SK-N-SH (cell line): Measurements from ENCODE around the gene KCNJ16. TPM values are rescaled to one million over a fixed set of nuclear protein-coding genes. Genes with fewer than 3 reads are reported as not detected.

ENCODE experiments used
- CTCF ChIA-PET: fragments of 300-600, 350-600 bp; formaldehyde crosslinking; extraction: SDS; loops from one replicate; lab custom pipeline; 2021; lab: Yijun Ruan, JAX
- POLR2A ChIA-PET: fragments of 350-600 bp; sonication (Branson Sonifier 250); formaldehyde crosslinking; extraction: SDS; loops from one replicate; lab custom pipeline; 2020; ENCODE audit warnings: antibody characterized with exemption, inconsistent platforms; lab: Yijun Ruan, JAX
- DNase-seq: peaks from one replicate; pipeline ENCODE4 v3.0.0; 2012
- H2AFZ ChIP-seq: fragments of 200-600 bp; sonication (generic); 2 replicates; pipeline ENCODE4 v1.8.1; 2016; ENCODE audit warnings: antibody characterized with exemption, mild to moderate bottlenecking, low read depth
- H3F3A ChIP-seq: fragments of 200-600 bp; sonication (generic); replicated peaks from 2 replicates; pipeline ENCODE3; 2016; ENCODE audit warnings: antibody characterized with exemption, mild to moderate bottlenecking; ENCODE audit not compliant: insufficient read depth
- H3K27ac ChIP-seq, 2 experiments: fragments of 200-500 bp in 1 of 2; fragments of 200-600 bp in 1 of 2; sonication (Bioruptor generic) in 1 of 2; sonication (generic), shearing (Covaris generic) in 1 of 2; 2 replicates each; pipeline versions ENCODE4 v1.5.1 to v1.6.1; 2014 to 2016; ENCODE audit warnings: low read depth in 2 of 2, inconsistent platforms in 1 of 2, low read length in 1 of 2, mild to moderate bottlenecking in 1 of 2, mixed read lengths in 1 of 2
- H3K27me3 ChIP-seq: fragments of 200-600 bp; sonication (generic), shearing (Covaris generic); 2 replicates; pipeline ENCODE4 v1.6.1; 2016; ENCODE audit warnings: mixed run types; ENCODE audit not compliant: insufficient read depth
- H3K36me3 ChIP-seq, 2 experiments: fragments of 200-500 bp in 1 of 2; fragments of 200-600 bp in 1 of 2; sonication (Bioruptor generic) in 1 of 2; sonication (generic) in 1 of 2; replicated peaks in 1 of 2; 2 replicates each; pipeline versions ENCODE3 to v1.5.1; 2014 to 2016; ENCODE audit warnings: low read length in 1 of 2, mild to moderate bottlenecking in 1 of 2; ENCODE audit not compliant: insufficient read depth in 2 of 2, control insufficient read depth in 1 of 2
- H3K4me1 ChIP-seq, 2 experiments: fragments of 200-500 bp in 1 of 2; fragments of 200-600 bp in 1 of 2; sonication (Bioruptor generic) in 1 of 2; sonication (generic), shearing (Covaris generic) in 1 of 2; 2 replicates each; pipeline versions ENCODE4 v1.5.1 to v1.6.1; 2014 to 2016; ENCODE audit warnings: low read depth in 1 of 2, low read length in 1 of 2, mixed run types in 1 of 2; ENCODE audit not compliant: insufficient read depth in 2 of 2, control insufficient read depth in 1 of 2
- H3K4me2 ChIP-seq: fragments of 200-600 bp; sonication (generic), shearing (Covaris generic); 2 replicates; pipeline ENCODE4 v1.6.1; 2017; ENCODE audit warnings: mixed run types
- H3K4me3 ChIP-seq, 2 experiments: fragments of 200-500 bp in 1 of 2; fragments of 200-600 bp in 1 of 2; sonication (Bioruptor generic) in 1 of 2; sonication (generic), shearing (Covaris generic) in 1 of 2; 2 replicates each; pipeline versions ENCODE4 v1.5.1 to v1.8.1; 2014 to 2016; ENCODE audit warnings: low read depth in 2 of 2, inconsistent platforms in 1 of 2, low read length in 1 of 2, mild to moderate bottlenecking in 1 of 2, mixed read lengths in 1 of 2, moderate library complexity in 1 of 2
- H3K79me2 ChIP-seq: fragments of 200-600 bp; sonication (generic); 2 replicates; pipeline ENCODE4 v1.8.1; 2017; ENCODE audit warnings: mild to moderate bottlenecking; ENCODE audit not compliant: insufficient read depth
- H3K9ac ChIP-seq: fragments of 200-600 bp; sonication (generic); 2 replicates; pipeline ENCODE4 v1.6.1; 2017; ENCODE audit warnings: mixed run types
- H3K9me2 ChIP-seq: fragments of 200-600 bp; sonication (generic); 2 replicates; pipeline ENCODE4 v1.6.1; 2017; ENCODE audit warnings: mixed run types
- H3K9me3 ChIP-seq: fragments of 200-600 bp; sonication (generic); 2 replicates; pipeline ENCODE4 v1.6.1; 2017; ENCODE audit warnings: mixed run types, mild to moderate bottlenecking, moderate library complexity
- H4K20me1 ChIP-seq: fragments of 200-600 bp; sonication (generic); 2 replicates; pipeline ENCODE4 v1.6.1; 2017; ENCODE audit warnings: mild to moderate bottlenecking, mixed run types; ENCODE audit not compliant: insufficient read depth
- CHD2 ChIP-seq: fragments of 150-350 bp; IDR thresholded peaks from 2 replicates; pipeline ENCODE4 v1.6.1; 2018; ENCODE audit warnings: low read length; ENCODE audit not compliant: partially characterized antibody
- CTCF ChIP-seq: fragments of 200-600 bp; sonication (generic); IDR thresholded peaks from 2 replicates; pipeline ENCODE4 v1.6.1; 2017; ENCODE audit warnings: antibody characterized with exemption, mild to moderate bottlenecking, moderate library complexity
- EP300 ChIP-seq, 2 experiments: IDR thresholded peaks; 2 replicates each; pipeline versions ENCODE4 v1.4.0 to v1.6.1; 2012; ENCODE audit warnings: borderline replicate concordance in 1 of 2, low read depth in 1 of 2, low read length in 1 of 2
- FOXM1 ChIP-seq: IDR thresholded peaks from 2 replicates; pipeline ENCODE4 v1.4.0; 2012; ENCODE audit warnings: low read depth, mild to moderate bottlenecking
- GATA2 ChIP-seq: sonication (generic); formaldehyde crosslinking; IDR thresholded peaks from 2 replicates; pipeline ENCODE4 v1.5.0; 2020; ENCODE audit warnings: mild to moderate bottlenecking, missing genetic modification reagents
- MAX ChIP-seq: IDR thresholded peaks from 2 replicates; pipeline ENCODE4 v1.4.0; 2012; ENCODE audit warnings: low read depth
- MEF2A ChIP-seq: IDR thresholded peaks from 2 replicates; pipeline ENCODE4 v1.4.0; 2012; ENCODE audit warnings: low read depth, borderline replicate concordance
- MXI1 ChIP-seq: IDR thresholded peaks from 2 replicates; pipeline ENCODE4 v1.6.1; 2012; ENCODE audit warnings: mild to moderate bottlenecking, low read depth, low read length, improper control_type of control experiment
- REST ChIP-seq: IDR thresholded peaks from 2 replicates; pipeline ENCODE4 v1.6.1; 2012; ENCODE audit warnings: mild to moderate bottlenecking, low read depth, low read length, moderate library complexity
- SIN3A ChIP-seq: IDR thresholded peaks from 2 replicates; pipeline ENCODE4 v1.6.1; 2012; ENCODE audit warnings: low read depth, mild to moderate bottlenecking, low read length, moderate library complexity, borderline replicate concordance
- TAF1 ChIP-seq: IDR thresholded peaks from 2 replicates; pipeline ENCODE4 v1.6.1; 2012; ENCODE audit warnings: low read depth, mild to moderate bottlenecking, low read length, moderate library complexity, borderline replicate concordance
- TEAD4 ChIP-seq: IDR thresholded peaks from 2 replicates; pipeline ENCODE4 v1.4.0; 2012; ENCODE audit warnings: mild to moderate bottlenecking, borderline replicate concordance; ENCODE audit not compliant: insufficient read depth
- USF1 ChIP-seq: IDR thresholded peaks from 2 replicates; pipeline ENCODE4 v1.4.0; 2012; ENCODE audit warnings: low read depth, borderline replicate concordance
- YY1 ChIP-seq: IDR thresholded peaks from 2 replicates; pipeline ENCODE4 v1.4.0; 2012; ENCODE audit warnings: low read depth, mild to moderate bottlenecking
- WGBS: methylation state at CpG from one replicate; pipeline ENCODE4 v1.1.6; 2017; ENCODE audit warnings: low lambda C conversion rate; 5-methylcytosine and 5-hydroxymethylcytosine counted together
- polyA plus RNA-seq, 3 experiments: library from polyadenylated mRNA; depleted of rRNA; stranded (reverse); fragments of >200 nt; gene quantifications; 2 replicates each; pipeline ENCODE4 v1.2.3, GENCODE V29; 2012

The KCNJ16 gene
- polyA plus RNA-seq, 1 of the 3 experiments (the other 2 are of a cell fraction), result not detected

- Histone ChIP-seq H3F3A (no peaks in the 10 kb centered on the region), H3K36me3 (no peaks in the 10 kb centered on the region), H3K4me2 (no peak overlapping the region), H3K9me3 (no peaks in the 10 kb centered on the region), H3K79me2 (no peaks in the 10 kb centered on the region), H3K4me1 (no peaks in the 10 kb centered on the region), H3K27ac (no peak overlapping the region), H3K4me3 (no peak overlapping the region), H3K9ac (no peak overlapping the region), H3K9me2 (no peaks in the 10 kb centered on the region), H2AFZ (no peak overlapping the region), H4K20me1 (no peaks in the 10 kb centered on the region), H3K27me3 (no peaks in the 10 kb centered on the region)
- no peak for TF ChIP-seq CHD2
- no peak for TF ChIP-seq REST
- 68% methylated on average over 1 of the region's 1 CpG for WGBS
- DNase-seq, result no peak
- ChIA-PET CTCF (no interaction called here), POLR2A (no interaction called here)
Observed at GRCh38 chr17:70041061-70041460, 34.0 kb upstream of the KCNJ16 start.

GRCh38 chr17:70041540-70041939, 33.5 kb upstream of the KCNJ16 start:
- POLR2A ChIA-PET, result no interaction called here
- H3K27ac ChIP-seq, result no peak overlapping the region
- no peaks in the 10 kb centered on the region for H3K79me2 ChIP-seq
- no peaks in the 10 kb centered on the region for H3K27me3 ChIP-seq
- H3K4me2 ChIP-seq, result no peak overlapping the region
- H3K36me3 ChIP-seq, result no peaks in the 10 kb centered on the region
- no peaks in the 10 kb centered on the region for H4K20me1 ChIP-seq
- no peak overlapping the region for H2AFZ ChIP-seq
- H3K9ac ChIP-seq, result no peak overlapping the region
- TF ChIP-seq YY1 (no peak), SIN3A (no peak), GATA2 (CRISPR knock-in tag) (no peak), FOXM1 (no peak), TAF1 (no peak), USF1 (no peak), REST (no peak), MAX (no peak), MEF2A (no peak), MXI1 (no peak), CTCF (no peak), TEAD4 (no peak), EP300 (IDR thresholded peaks at IDR 0.05; ENCODE audit: borderline replicate concordance in 1 of 2, low read depth in 1 of 2, low read length in 1 of 2) (no peak)
- no peak overlapping the region for H3K4me3 ChIP-seq
- H3F3A ChIP-seq, result no peaks in the 10 kb centered on the region
- H3K4me1 ChIP-seq, result no peaks in the 10 kb centered on the region
- no peaks in the 10 kb centered on the region for H3K9me2 ChIP-seq
- WGBS, result 87% methylated on average over 6 of the region's 6 CpGs
- no peak for DNase-seq
- CTCF ChIA-PET, result no interaction called here
- no peaks in the 10 kb centered on the region for H3K9me3 ChIP-seq
